A673 (cell line): ENCODE measurements around the gene FCRL6. TPM values are rescaled to one million over a fixed set of nuclear protein-coding genes. Genes with fewer than 3 reads are reported as not detected.

Experiments used
- BruUV-seq: library from RNA; stranded (reverse); fragments of 400-500 nt; replicated peaks from 2 replicates; lab custom pipeline; 2021; lab: Mats Ljungman, UMichigan
- CTCF ChIA-PET: fragments of 300-600 bp; sonication (Branson Sonifier 250); formaldehyde crosslinking; loops from one replicate; lab custom pipeline; 2022; ENCODE audit warnings: antibody characterized with exemption; lab: Charles Lee
- POLR2A ChIA-PET: fragments of 300-600 bp; sonication (Branson Sonifier 250); formaldehyde crosslinking; loops from one replicate; lab custom pipeline; 2022; ENCODE audit warnings: antibody characterized with exemption; ENCODE audit not compliant: low non-redundant PET; lab: Charles Lee
- DNase-seq: peaks from one replicate; pipeline ENCODE4 v3.0.0-alpha.2; 2015; ENCODE audit warnings: low spot score
- H3K27ac ChIP-seq: fragments of 200-600 bp; sonication (generic); 2 replicates; pipeline ENCODE4 v1.5.1; 2016; ENCODE audit warnings: mixed run types, low read depth, mild to moderate bottlenecking, mixed read lengths, antibody characterized with exemption, low read length; ENCODE audit not compliant: poor library complexity, severe bottlenecking
- H3K27me3 ChIP-seq: fragments of 200-600 bp; sonication (generic); replicated peaks from 2 replicates; pipeline ENCODE4 v1.6.1; 2017; ENCODE audit warnings: mixed run types, low read depth, mild to moderate bottlenecking, mixed read lengths, antibody characterized with exemption, low read length; ENCODE audit not compliant: insufficient read depth, poor library complexity
- H3K36me3 ChIP-seq: fragments of 200-600 bp; sonication (generic); 2 replicates; pipeline ENCODE4 v1.6.1; 2016; ENCODE audit warnings: mixed run types, mild to moderate bottlenecking, mixed read lengths, antibody characterized with exemption, low read length; ENCODE audit not compliant: insufficient read depth, poor library complexity, severe bottlenecking
- H3K4me1 ChIP-seq: fragments of 200-600 bp; sonication (generic); 2 replicates; pipeline ENCODE4 v1.6.1; 2017; ENCODE audit warnings: mixed run types, mild to moderate bottlenecking, mixed read lengths, antibody characterized with exemption, low read length; ENCODE audit not compliant: insufficient read depth, poor library complexity, severe bottlenecking
- H3K4me3 ChIP-seq: fragments of 200-600 bp; sonication (generic); 2 replicates; pipeline ENCODE4 v1.5.1; 2016; ENCODE audit warnings: low read depth, mixed run types, mild to moderate bottlenecking, mixed read lengths, low read length; ENCODE audit not compliant: poor library complexity, severe bottlenecking
- H3K9me3 ChIP-seq: fragments of 200-600 bp; sonication (generic); 2 replicates; pipeline ENCODE4 v1.6.1; 2016; ENCODE audit warnings: mixed run types, low read depth, mild to moderate bottlenecking, mixed read lengths, antibody characterized with exemption, low read length; ENCODE audit not compliant: poor library complexity, severe bottlenecking
- EZH2 ChIP-seq: fragments of 200-600 bp; sonication (generic); IDR thresholded peaks from 2 replicates; pipeline ENCODE4 v1.6.1; 2017; ENCODE audit warnings: borderline replicate concordance, low read depth, mild to moderate bottlenecking, mixed read lengths, antibody characterized with exemption, low read length; ENCODE audit not compliant: poor library complexity, severe bottlenecking
- intact Hi-C: fragments of 100-400 bp; cut with micrococcal nuclease; formaldehyde crosslinking; loops from one replicate; pipeline ENCODE4 v1.10.0; 2022; ENCODE audit not compliant: unreplicated experiment
- total RNA-seq: library from RNA; stranded (reverse); gene quantifications from 2 replicates; pipeline ENCODE4 v1.2.3, GENCODE V29; 2021
- TF ChIP-seq, protein P1 (sequence below): fragments of 300-800, 200-600 bp; sonication (generic); conservative IDR thresholded peaks from 2 replicates; pipeline ENCODE4 v1.5.1; 2017; ENCODE audit warnings: low read depth, mild to moderate bottlenecking, antibody characterized with exemption, low read length, moderate library complexity, mixed read lengths

The FCRL6 gene
- total RNA-seq, 1 experiment from 2014 or later: 0.15 TPM

DNA sequence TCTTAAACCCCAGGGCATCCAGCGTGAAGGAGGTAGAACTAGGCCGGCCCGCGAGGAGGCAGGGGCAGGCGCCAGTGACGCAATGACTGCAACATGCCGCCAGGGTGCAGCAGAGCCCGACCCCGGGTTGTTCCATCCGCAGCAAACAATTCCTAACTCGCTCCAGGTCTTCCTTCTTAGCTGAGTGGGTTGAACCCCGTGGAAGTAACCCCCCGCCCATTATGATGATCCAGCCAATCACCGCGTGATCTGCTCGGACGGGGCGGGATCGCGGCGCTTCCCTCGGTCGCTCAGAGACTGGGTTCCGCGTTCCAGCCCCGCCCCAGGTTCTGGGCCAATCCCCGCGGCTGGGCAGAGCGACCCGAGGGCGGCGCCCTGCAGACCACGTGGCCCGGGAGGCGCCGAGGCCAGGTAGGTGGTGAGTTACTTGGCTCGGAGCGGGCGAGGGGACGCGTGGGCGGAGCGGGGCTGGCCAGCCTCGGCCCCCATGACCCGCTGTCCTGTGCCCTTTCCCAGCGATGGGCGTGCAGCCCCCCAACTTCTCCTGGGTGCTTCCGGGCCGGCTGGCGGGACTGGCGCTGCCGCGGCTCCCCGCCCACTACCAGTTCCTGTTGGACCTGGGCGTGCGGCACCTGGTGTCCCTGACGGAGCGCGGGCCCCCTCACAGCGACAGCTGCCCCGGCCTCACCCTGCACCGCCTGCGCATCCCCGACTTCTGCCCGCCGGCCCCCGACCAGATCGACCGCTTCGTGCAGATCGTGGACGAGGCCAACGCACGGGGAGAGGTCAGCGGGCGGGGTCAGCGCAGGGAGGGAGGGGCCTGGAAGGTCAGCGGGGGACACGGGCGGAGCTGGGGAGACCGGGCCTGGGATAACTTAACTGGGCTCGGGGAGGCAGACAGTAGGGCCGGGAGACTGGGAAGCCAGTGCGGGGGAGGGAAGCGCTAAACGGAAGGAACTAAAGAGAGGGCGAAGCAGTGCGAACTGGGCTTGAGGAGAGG is 21.3 kb upstream of the FCRL6 start, which contains the start of gene DUSP23:
Gene DUSP23, plus strand, starts transcription at position 380 of the 1,000 bp plus-strand sequence. Its CDS starts 139 bp downstream, at position 519.
- Histone ChIP-seq H3K36me3 (no peaks in the 10 kb centered on the region), H3K27me3 (no peaks in the 10 kb centered on the region), H3K9me3 (no peaks in the 10 kb centered on the region), H3K4me1 (no peaks in the 10 kb centered on the region), H3K4me3 (peak within 1 kb of the TSS; percentile 57), H3K27ac (peak within 1 kb of the TSS; percentile 26)
- POLR2A ChIA-PET: no interaction called here
- intact Hi-C loops: loop anchor here (1.0 to 5.0 kb wide), 2 partner anchors 110 to 226 kb away; no protein-coding TSS in a partner anchor
- CTCF ChIA-PET: interaction anchor here (0.5 to 1.4 kb wide), 9 partner anchors 9 to 1727 kb away, joined by 3 to 35 read pairs (median 4); no protein-coding TSS in a partner anchor
- peak; percentile 98 for DNase-seq
- TF ChIP-seq EZH2: no peak
- TF ChIP-seq, protein P1, sequence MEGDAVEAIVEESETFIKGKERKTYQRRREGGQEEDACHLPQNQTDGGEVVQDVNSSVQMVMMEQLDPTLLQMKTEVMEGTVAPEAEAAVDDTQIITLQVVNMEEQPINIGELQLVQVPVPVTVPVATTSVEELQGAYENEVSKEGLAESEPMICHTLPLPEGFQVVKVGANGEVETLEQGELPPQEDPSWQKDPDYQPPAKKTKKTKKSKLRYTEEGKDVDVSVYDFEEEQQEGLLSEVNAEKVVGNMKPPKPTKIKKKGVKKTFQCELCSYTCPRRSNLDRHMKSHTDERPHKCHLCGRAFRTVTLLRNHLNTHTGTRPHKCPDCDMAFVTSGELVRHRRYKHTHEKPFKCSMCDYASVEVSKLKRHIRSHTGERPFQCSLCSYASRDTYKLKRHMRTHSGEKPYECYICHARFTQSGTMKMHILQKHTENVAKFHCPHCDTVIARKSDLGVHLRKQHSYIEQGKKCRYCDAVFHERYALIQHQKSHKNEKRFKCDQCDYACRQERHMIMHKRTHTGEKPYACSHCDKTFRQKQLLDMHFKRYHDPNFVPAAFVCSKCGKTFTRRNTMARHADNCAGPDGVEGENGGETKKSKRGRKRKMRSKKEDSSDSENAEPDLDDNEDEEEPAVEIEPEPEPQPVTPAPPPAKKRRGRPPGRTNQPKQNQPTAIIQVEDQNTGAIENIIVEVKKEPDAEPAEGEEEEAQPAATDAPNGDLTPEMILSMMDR: peak; percentile 95
- BruUV-seq: no TSS peak

DNA sequence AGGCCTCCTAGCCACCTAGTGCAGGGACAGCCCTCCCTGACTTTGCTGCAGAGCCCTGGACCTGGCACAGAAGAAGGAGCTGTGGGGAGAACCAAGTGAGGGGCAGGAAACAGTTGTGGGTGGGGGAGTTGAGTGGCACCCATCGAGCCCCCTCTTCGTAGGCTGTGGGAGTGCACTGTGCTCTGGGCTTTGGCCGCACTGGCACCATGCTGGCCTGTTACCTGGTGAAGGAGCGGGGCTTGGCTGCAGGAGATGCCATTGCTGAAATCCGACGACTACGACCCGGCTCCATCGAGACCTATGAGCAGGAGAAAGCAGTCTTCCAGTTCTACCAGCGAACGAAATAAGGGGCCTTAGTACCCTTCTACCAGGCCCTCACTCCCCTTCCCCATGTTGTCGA is 20.2 kb upstream of the FCRL6 start:
- no TSS peak for BruUV-seq
- H3K4me3 ChIP-seq: no peak overlapping the region
- no peak for DNase-seq
- no peak overlapping the region for H3K27ac ChIP-seq
- intact Hi-C loops: loop anchor here (5.0 kb wide), 1 partner anchor 225 kb away; no protein-coding TSS in a partner anchor
- no peaks in the 10 kb centered on the region for H3K9me3 ChIP-seq
- POLR2A ChIA-PET: no interaction called here
- CTCF ChIA-PET: no interaction called here
- H3K4me1 ChIP-seq: peaks cover 6% of the 10 kb centered on the region
- no peaks in the 10 kb centered on the region for H3K27me3 ChIP-seq
- H3K36me3 ChIP-seq: no peaks in the 10 kb centered on the region
- no peak for TF ChIP-seq EZH2
- TF ChIP-seq, protein P1: no peak

DNA sequence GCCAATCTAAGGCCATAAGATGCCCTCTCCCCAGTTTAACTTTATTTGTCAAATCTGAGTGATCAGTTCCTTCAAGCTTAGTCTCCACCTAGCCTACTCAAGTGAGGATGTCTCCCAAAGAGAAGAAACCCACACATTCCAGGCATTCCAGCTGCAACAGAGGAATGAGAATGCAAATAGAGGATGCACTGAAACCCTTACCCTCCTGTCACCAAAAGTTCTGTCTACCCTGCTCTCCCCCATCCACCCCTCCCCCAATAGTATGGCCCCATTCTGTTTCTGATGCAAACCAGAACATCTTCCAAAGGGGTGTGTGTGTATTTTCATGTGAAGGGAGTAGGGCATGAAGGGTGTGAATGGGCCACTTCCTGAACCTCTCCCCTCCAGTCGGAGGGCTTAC is 18.4 kb upstream of the FCRL6 start:
- Histone ChIP-seq H3K9me3 (no peaks in the 10 kb centered on the region), H3K27me3 (no peaks in the 10 kb centered on the region), H3K4me1 (peaks cover 6% of the 10 kb centered on the region), H3K36me3 (no peaks in the 10 kb centered on the region), H3K4me3 (no peak overlapping the region), H3K27ac (no peak overlapping the region)
- no TSS peak for BruUV-seq
- POLR2A ChIA-PET: no interaction called here
- no peak for DNase-seq
- CTCF ChIA-PET: no interaction called here
- TF ChIP-seq, protein P1: no peak
- no peak for TF ChIP-seq EZH2
- intact Hi-C loops: loop anchor here (5.0 kb wide), 1 partner anchor 224 kb away; no protein-coding TSS in a partner anchor
